Measurements from ENCODE around the gene B3GNT8.
"Not testable (repeated sequence)": the region's sequence is repeated elsewhere in the genome, so short reads cannot be mapped to it uniquely, and the experiment has no call there.

The B3GNT8 gene

GRCh38 chr19:41426952-41427646 is at the start of gene B3GNT8:
B3GNT8 (minus strand) TSS chr19:41427374; CDS start chr19:41426778, 596 bp downstream.
- DNase-seq = peak; percentile 83

- no peak for DNase-seq
Observed at GRCh38 chr19:41476583-41476982, 49.4 kb upstream of the B3GNT8 start.

- not testable (repeated sequence) for DNase-seq
Observed at GRCh38 chr19:41463257-41464256, 36.4 kb upstream of the B3GNT8 start.

GRCh38 chr19:41462497-41462896 is 35.3 kb upstream of the B3GNT8 start:
- DNase-seq = no peak

- DNase-seq = no peak
Observed at GRCh38 chr19:41457241-41457640, 30.1 kb upstream of the B3GNT8 start.

GRCh38 chr19:41456342-41456918 is 29.3 kb upstream of the B3GNT8 start:
- DNase-seq = no peak

- no peak for DNase-seq
Observed at GRCh38 chr19:41455936-41456335, 28.8 kb upstream of the B3GNT8 start.

GRCh38 chr19:41452584-41453275 is 25.6 kb upstream of the B3GNT8 start:
- no peak for DNase-seq

GRCh38 chr19:41449865-41450178 is 22.6 kb upstream of the B3GNT8 start:
- no peak for DNase-seq

GRCh38 chr19:41449079-41449864 is 22.1 kb upstream of the B3GNT8 start:
- no peak for DNase-seq

- DNase-seq = no peak
Observed at GRCh38 chr19:41447732-41448332, 20.7 kb upstream of the B3GNT8 start.

GRCh38 chr19:41445575-41445974 is 18.4 kb upstream of the B3GNT8 start:
- no peak for DNase-seq

- no peak for DNase-seq
Observed at GRCh38 chr19:41443813-41444455, 16.8 kb upstream of the B3GNT8 start.

GRCh38 chr19:41442473-41443355 is 15.5 kb upstream of the B3GNT8 start, which contains the start of gene ERICH4:
ERICH4 (plus strand) TSS chr19:41443156; CDS start chr19:41443170, 14 bp downstream.
- no peak for DNase-seq

GRCh38 chr19:41441321-41441945 is 14.3 kb upstream of the B3GNT8 start:
- no peak for DNase-seq

GRCh38 chr19:41439441-41440222 is 12.5 kb upstream of the B3GNT8 start, which contains the start of gene DMAC2:
DMAC2 (minus strand) TSS chr19:41439912; CDS start chr19:41439899, 13 bp downstream.
- peak; percentile 98 for DNase-seq

GRCh38 chr19:41437944-41438574 is 10.9 kb upstream of the B3GNT8 start:
- DNase-seq = no peak

GRCh38 chr19:41436674-41436951 is 9.4 kb upstream of the B3GNT8 start:
- DNase-seq = no peak

All from NCI-H187 treated with DMSO at 0.1 percent for 48 hours (cell line).